Ammon's horn (tissue), 1 donor: ENCODE measurements around the gene PCDH1.
"Not testable (repeated sequence)": the region's sequence is repeated elsewhere in the genome, so short reads cannot be mapped to it uniquely, and the experiment has no call there.

Source experiments
- DNase-seq: peaks from one replicate; pipeline ENCODE4 v3.0.0-alpha.2; 2016; ENCODE audit warnings: low spot score

The PCDH1 gene

GRCh38 chr5:141898448-141899049, 20.3 kb upstream of the PCDH1 start:
- peak; percentile 54 for DNase-seq

- DNase-seq = no peak
These were observed 19.2 kb upstream of the PCDH1 start for GRCh38 chr5:141897425-141897824.

GRCh38 chr5:141890429-141890828, 12.2 kb upstream of the PCDH1 start:
- not testable (repeated sequence) for DNase-seq

- no peak for DNase-seq
These were observed 11.2 kb upstream of the PCDH1 start for GRCh38 chr5:141889282-141889871.

GRCh38 chr5:141883892-141884318, 5.7 kb upstream of the PCDH1 start:
- no peak for DNase-seq

- DNase-seq = no peak
These were observed 5.1 kb upstream of the PCDH1 start for GRCh38 chr5:141883184-141883891.

- peak; percentile 76 for DNase-seq
These were observed 4.5 kb upstream of the PCDH1 start for GRCh38 chr5:141882594-141883183.

- no peak for DNase-seq
These were observed 3.7 kb upstream of the PCDH1 start for GRCh38 chr5:141881886-141882285.

- DNase-seq = peak; percentile 61
These were observed 3.0 kb upstream of the PCDH1 start for GRCh38 chr5:141880961-141881801.

GRCh38 chr5:141879941-141880738, 1.9 kb upstream of the PCDH1 start:
- DNase-seq = peak; percentile 90

GRCh38 chr5:141879426-141879759, 1.2 kb upstream of the PCDH1 start:
- no peak for DNase-seq

- peak; percentile 98 for DNase-seq
These were observed 658 bp upstream of the PCDH1 start for GRCh38 chr5:141878711-141879425.

- no peak for DNase-seq
These were observed 639 bp downstream of the PCDH1 start for GRCh38 chr5:141877356-141878185.

GRCh38 chr5:141876628-141877355, 1.4 kb downstream of the PCDH1 start:
- no peak for DNase-seq

GRCh38 chr5:141875795-141876627, 2.2 kb downstream of the PCDH1 start:
- no peak for DNase-seq

- no peak for DNase-seq
These were observed 3.0 kb downstream of the PCDH1 start for GRCh38 chr5:141875022-141875740.

- no peak for DNase-seq
These were observed 3.8 kb downstream of the PCDH1 start for GRCh38 chr5:141874262-141874964.
